HuH-7.5 (cell line): Measurements from ENCODE around the gene ATP9B.
A peak's percentile ranks its signal among the peaks of the same experiment; 100 is the strongest.
"Not testable (repeated sequence)": the region's sequence is repeated elsewhere in the genome, so short reads cannot be mapped to it uniquely, and the experiment has no call there.

ENCODE experiments used
- DNase-seq: peaks from one replicate; pipeline ENCODE4 v3.0.0; 2011; ENCODE audit warnings: low spot score

The ATP9B gene

DNA sequence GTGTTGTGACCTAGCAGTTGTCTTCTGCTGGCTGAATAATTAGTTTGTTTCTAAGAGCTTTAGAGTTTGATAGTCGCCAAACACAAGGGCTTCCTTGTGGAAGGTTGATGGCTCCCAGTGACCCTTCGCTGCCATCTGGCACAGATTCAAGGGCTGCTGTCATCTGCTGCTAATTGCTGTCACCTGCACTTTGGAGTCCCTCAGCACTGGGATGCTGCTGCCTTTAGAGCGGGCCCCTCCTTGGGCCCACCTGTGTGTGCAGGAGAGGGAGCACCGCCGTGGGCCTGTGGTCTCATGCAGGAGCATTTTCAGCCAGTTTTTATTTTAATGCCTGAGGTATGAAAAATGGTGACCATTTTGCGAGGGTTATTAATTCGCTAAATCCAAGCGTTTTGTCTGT lies 172.6 kb downstream of the ATP9B start:
- no peak for DNase-seq

- DNase-seq, result no peak
These were observed 173.1 kb downstream of the ATP9B start for GRCh38 chr18:79242246-79242645.

DNA sequence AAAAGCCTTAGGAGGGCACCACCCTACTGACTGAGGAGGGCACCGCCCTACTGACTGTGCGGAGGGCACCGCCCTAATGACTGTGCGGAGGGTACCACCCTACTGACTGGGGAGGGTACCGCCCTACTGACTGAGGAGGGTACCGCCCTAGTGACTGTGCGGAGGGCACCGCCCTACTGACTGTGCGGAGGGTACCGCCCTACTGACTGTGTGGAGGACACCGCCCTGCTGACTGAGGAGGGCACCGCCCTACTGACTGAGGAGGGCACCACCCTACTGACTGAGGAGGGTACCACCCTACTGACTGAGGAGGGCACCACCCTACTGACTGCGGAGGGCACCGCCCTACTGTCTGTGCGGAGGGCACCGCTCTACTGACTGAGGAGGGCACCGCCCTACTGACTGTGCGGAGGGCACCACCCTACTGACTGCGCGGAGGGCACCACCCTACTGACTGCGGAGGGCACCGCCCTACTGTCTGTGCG lies 176.4 kb downstream of the ATP9B start:
- DNase-seq, result no peak

DNA sequence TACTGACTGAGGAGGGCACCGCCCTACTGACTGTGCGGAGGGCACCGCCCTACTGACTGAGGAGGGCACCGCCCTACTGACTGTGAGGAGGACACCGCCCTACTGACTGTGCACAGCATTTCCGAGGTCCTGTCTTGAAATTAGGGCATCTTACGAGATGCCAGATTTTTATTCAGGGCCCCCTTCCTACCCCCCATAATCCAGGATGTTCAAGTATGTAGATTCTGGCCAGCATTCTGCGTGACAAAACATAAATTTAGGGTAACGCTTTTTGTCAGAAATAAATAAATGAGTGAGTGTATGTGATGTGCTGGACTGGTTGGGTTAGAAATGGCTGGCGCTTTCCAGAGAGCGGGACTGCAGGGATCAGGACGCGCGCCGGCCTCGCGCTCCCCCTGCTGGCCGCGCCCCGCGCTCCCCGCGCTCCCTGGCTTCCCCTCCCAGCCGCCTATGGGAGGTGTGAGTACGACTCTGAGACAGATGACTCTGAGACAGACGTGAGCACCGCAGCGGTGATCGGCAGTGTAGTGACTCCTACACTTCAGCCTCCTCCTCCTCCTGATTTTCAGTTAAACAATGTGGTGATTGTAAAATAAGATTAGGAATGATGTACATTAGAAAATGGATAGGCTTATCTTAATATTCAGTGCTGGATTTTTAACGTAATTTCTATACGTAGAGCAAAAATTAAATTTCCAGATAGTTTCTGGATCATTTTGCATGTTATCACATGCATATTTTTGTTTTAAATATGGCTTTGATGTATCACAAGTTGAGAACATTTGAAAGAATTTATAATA lies 177.3 kb downstream of the ATP9B start:
- DNase-seq, result peak; percentile 58

DNA sequence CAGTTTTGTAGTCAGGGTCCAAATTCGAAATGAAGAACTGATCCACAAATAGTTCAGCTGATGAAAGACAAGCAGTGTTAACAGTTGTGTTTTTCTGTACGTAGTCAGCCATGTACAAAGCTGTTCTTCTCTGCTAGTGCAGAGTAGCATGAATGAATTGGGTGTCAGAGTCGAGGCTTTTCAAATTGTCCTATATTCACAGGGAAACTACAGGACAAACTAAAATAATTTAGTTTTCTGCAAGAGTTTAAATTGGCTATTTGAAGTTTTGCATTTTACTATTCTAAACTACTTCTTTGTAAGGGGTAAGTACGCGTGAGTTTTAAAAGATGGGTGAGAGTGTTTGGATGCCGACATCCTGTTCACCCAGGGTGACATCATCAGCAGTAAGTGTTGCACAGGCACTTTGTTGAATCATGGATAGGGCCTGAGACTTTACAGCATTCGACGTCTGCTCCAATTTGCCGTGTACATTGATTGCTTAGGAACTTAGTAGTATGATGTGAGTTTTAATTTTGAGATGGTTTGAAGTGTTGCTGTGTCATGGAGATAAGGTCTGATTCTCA lies 179.4 kb downstream of the ATP9B start:
- no peak for DNase-seq

- no peak for DNase-seq
These were observed 181.2 kb downstream of the ATP9B start for GRCh38 chr18:79250301-79250981.

- no peak for DNase-seq
These were observed 181.8 kb downstream of the ATP9B start for GRCh38 chr18:79251021-79251420.

DNA sequence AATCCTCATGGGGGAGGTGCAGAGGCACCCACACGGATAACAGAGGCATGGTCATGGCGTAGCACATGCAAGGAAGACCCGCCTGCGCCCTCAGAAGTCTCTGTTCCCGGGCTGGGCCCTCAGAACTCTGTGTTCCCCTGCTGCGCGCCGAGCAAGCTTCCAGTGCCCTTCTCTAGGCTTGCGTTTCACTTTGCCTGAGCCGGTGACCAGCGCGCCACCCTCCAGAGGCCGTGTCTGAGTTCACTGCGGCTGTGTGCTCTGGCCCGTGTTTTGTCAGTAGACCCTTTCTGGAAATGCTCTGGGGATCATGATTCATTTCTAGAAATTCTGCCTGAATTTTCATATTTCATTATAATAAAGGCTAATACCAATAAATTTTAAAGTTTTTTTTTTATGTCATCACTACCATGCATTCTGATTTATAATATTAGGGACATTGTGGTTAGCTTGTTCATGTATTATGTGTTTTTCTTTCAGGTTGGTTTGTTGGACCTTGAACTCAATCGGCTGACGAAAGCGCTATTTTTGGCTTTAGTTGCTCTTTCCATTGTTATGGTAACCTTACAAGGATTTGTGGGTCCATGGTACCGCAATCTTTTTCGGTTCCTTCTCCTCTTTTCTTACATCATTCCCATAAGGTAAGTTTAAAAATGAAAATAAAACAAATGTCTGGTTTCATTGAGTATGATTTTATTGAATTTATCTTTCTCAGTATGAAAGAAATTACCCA lies 183.9 kb downstream of the ATP9B start:
- DNase-seq, result peak; percentile 15

GRCh38 chr18:79257480-79257879 lies 188.3 kb downstream of the ATP9B start:
- DNase-seq, result no peak

DNA sequence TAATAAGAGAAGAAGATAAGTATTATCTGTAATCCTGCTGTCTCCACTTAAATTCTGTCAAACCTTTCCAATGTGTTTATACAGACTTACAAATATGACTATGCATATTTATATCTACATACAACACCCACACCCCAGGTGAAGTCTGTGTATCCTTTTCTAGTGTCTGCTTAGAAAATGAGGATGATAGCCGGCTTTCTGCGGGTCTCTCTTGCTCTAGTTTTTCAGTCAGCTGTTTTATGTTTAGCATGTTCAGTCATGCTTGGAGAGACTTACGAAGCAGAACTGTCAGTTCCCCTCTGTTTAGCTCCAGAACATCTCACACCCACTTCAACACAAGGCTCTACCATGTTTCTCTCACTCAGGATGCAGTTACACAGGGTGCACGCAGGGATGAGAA lies 189.3 kb downstream of the ATP9B start:
- DNase-seq, result no peak

GRCh38 chr18:79259218-79259617 lies 190.0 kb downstream of the ATP9B start:
- DNase-seq, result no peak

DNA sequence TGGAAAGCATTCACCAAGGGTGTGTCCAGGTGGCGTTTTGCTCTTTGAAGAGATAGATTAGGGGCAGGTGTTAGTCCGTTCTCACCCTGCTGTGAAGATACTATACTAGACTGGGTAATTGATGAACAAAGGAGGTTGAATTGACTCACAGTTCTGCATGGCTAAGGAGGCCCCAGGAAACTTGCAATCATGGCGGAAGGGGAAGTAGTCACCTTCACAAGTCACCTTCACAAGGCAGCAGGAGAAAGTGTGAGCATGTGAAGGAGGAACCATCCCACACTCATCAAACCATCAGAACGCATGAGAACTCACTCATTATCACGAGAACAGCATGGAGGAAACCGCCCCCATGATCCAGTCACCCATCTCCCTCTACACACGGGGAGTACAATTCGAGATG lies 190.8 kb downstream of the ATP9B start:
- no peak for DNase-seq

DNA sequence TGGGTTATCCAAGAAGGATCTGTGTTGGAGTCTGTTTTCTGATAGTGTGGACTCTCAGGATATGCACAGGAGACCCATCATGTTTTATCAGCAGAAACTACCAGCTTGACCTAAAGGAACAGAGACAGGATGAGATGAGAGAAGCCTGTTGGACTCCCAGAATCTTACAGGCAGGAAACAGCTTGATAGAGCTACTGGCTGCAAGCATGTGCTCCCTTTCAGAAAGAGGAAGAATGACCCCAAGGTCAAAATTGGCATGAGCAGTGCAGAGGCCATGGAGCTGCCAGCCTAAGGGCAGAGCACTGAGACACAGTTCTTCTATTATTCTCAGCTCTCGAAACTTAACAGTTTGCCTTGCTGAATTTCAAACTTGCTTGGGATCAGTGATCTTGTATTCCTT lies 191.3 kb downstream of the ATP9B start:
- DNase-seq, result no peak

DNA sequence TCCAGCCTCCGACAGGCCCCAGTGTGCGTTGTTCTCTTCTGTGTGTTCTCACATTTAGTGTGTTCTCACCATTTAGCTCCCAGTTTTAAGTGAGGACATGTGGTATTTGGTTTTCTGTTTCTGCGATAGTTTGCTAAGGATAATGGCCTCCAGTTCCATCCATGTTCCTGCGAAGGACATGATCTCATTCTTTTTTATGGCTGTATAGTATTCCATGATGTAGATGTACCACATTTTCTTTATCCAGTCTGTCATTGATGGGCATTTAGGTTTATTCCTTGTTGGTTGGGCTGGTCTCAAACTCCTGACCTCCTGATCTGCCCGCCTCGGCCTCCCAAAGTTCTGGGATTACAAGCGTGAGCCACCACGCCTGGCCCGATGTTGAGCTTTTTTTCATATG lies 195.9 kb downstream of the ATP9B start:
- DNase-seq, result not testable (repeated sequence)

DNA sequence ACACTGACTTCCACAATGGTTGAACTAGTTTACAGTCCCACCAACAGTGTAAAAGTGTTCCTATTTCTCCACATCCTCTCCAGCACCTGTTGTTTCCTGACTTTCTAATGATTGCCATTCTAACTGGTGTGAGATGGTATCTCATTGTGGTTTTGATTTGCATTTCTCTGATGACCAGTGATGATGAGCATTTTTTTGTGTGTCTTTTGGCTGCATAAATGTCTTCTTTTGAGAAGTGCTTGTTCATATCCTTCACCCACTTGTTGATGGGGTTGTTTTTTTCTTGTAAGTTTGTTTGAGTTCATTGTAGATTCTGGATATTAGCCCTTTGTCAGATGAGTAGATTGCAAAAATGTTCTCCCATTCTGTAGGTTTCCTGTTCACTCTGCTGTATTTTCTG lies 202.6 kb downstream of the ATP9B start:
- not testable (repeated sequence) for DNase-seq

- DNase-seq, result no peak
These were observed 203.7 kb downstream of the ATP9B start for GRCh38 chr18:79272916-79273315.

DNA sequence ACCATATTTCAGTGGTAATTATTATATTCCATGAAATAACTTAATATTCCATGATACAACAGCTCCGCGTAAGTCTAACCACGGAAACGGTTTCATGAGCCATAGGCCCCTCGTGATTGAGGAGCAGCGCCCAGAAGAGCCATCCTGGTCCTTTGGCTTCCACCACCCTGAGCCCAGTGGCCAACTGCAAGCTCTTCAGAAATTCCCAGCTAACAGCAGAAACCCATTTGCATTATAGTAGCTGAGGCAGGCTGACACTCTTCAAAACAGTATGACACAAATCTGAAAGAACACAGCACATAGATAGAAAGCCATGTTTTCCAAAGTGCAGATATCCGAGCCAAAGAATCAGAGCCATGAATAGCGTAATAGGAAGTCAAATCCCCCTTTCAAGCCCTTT lies 205.6 kb downstream of the ATP9B start:
- no peak for DNase-seq

DNA sequence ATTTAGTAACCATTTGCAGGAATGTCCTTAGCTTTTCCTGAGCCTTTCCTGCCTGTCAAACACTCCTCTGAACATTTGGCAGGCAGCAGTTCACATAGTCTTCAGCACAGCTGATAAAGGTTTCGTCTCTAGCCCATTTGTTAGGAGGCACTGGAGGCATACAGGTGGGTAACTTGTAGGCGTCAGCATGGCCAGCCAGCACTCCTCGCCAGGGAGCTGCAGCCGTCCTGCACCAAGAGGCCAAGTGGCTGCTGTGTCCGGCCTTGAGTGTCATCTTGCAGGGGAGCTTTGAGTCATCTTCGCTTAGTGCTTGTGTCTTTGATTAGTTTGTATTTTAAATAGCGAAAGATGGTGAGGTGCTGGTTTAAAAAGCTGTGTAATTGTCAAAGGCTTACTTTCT lies 206.3 kb downstream of the ATP9B start:
- no peak for DNase-seq

DNA sequence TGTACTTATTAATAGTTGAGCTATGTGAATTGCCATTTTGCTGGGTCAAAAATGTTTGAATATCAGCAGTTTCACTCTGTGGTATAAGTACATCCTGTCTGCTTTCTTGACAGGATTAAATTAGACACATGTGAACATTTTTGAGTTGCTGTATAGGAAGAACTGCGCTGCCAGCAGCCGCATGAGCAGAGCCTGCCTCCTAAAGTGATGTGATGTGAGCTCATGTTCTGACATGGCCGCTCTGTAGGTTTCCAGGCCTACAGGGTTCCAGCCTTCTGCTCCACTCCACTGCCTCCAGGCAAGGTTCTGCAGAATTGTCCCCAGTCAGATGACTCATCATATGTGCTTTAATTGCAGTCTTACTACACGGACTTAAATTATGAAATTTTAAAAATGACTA lies 206.8 kb downstream of the ATP9B start:
- no peak for DNase-seq

DNA sequence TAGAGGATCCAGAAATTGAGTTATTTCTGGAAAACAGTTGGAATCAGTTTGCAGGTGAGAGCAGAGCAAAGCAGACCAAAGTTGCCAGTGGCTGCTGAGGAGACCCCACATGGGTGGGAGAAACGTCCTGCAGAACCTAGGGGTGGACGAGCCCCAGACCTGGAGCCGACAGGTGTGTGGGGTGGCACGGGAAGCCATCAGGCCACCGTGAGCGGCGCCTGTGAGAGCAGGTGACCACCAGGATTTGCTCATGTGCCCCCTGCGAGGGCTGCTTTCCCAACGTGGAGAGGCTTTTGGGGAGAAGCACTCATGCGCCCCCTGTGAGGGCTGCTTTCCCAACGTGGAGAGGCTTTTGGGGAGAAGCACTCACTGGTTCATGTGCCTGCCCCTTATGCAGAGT lies 209.7 kb downstream of the ATP9B start:
- DNase-seq, result no peak

DNA sequence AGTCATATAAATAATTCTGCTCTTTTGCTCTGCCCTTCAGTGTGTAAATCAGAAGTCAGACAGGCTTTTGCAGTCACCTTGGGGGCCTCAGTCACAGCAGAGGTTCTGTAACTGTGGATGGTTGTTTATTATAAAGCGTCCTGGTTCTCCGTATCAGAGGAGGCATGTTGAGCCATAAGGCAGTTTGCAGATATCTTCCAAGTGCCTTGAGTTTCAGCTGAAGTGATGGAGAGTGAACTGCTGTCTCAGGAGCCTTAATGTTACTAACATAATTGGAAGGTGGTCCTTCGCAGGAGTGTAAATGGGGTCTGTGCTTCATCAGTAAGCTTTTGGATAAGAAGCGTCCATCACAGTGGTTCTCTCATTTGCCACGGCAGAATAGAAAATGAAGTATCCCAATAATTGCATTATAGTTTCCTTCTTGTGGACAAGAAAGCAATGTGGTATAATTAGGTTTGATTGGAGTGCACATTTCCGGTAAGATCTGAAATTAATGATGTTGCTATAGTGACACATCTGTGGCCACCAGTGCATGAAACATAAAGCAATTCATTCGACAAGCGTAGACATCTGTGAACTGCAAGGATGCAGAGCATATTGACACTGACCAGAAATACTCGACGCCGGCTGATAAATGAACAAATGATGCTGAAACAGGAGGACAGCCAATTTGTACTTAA lies 214.1 kb downstream of the ATP9B start:
- no peak for DNase-seq

DNA sequence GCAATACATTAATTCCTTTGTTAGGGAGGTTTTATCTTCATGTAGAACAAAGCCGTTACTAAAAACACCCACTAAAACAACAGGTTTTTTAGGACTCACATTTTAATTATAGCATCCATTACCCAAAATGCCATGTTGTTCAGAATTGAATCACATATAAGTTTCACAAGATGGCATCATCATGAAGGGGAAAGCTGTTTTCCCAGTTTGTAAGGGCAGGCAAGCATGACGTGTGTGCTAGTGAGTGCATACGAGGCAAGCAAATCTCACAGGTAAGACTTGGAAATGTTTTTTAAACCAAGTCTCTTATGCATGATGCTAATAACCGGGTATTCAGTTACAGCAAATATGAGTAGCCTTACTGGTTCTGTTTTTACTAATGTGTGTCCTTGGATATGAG lies 214.7 kb downstream of the ATP9B start:
- DNase-seq, result no peak
